Measurements from ENCODE around the gene CCDC93.

GRCh38 chr2:117963446-117963845 lies 50.4 kb downstream of the CCDC93 start:
- TF ChIP-seq CTCF (IDR thresholded peaks at IDR 0.05) (no peak), POLR2AphosphoS5 (IDR thresholded peaks at IDR 0.05) (no peak), POLR2A (IDR thresholded peaks at IDR 0.05) (no peak)
